G401.6 (cell line): ENCODE measurements around the gene MINDY3.

ENCODE experiments used
- FAIRE-seq: peaks from 2 replicates; lab custom pipeline; 2012; peaks lifted over from hg19 to GRCh38; lab: Jason Lieb, UNC

The MINDY3 gene

GRCh38 chr10:15735763-15736162, 124.5 kb downstream of the MINDY3 start:
- no peak for FAIRE-seq

- FAIRE-seq = peak; percentile 52
Measured at GRCh38 chr10:15730341-15730740, 130.0 kb downstream of the MINDY3 start.

GRCh38 chr10:15729890-15730289, 130.4 kb downstream of the MINDY3 start:
- no peak for FAIRE-seq
